ENCODE data around the gene PRKAG1.
A peak's percentile ranks its signal among the peaks of the same experiment; 100 is the strongest.

PRKAG1 gene

DNA sequence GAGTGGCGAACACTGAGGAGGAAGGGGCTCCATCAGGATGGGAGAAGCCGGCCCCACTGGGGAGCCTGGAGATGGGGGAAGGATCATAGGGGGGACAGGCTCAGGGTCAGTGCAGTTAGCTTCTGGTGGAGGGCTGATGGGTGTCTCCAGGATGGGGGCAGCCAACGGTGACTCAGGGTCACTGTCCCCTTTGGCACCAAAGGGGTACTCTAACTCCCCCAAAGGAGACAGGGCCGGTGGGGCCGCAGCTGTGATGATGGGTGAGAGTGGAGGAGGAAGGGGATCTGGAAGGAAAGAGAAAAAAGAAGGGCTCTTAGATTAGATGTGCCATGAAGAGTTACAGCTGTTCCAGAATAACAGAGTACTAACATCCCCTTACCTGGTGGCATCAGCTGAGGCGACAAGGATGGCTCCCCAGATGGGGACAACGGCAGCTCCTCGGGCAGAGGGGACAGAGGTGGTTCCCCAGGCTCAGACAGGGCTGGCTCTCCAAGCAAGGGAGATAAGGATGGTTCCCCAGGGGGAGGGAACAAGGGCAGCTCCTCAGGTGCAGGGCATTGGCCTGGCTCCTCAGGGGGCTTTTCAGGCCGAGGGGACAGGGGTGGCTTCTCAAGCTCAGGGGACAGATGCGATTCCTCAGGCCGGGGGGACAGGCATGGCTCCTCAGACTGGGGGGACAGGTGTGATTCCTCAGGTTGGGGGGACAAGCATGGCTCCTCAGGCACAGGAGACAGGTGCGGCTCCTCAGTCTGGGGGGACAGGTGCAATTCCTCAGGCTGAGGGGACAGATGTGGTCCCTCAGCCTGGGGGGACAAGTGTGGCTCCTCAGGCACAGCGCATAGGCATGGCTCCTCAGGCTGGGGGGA, 32.2 kb upstream of the PRKAG1 start:
- no peak for FAIRE-seq
- no peak for DNase-seq (ENCODE audit: low spot score)

DNA sequence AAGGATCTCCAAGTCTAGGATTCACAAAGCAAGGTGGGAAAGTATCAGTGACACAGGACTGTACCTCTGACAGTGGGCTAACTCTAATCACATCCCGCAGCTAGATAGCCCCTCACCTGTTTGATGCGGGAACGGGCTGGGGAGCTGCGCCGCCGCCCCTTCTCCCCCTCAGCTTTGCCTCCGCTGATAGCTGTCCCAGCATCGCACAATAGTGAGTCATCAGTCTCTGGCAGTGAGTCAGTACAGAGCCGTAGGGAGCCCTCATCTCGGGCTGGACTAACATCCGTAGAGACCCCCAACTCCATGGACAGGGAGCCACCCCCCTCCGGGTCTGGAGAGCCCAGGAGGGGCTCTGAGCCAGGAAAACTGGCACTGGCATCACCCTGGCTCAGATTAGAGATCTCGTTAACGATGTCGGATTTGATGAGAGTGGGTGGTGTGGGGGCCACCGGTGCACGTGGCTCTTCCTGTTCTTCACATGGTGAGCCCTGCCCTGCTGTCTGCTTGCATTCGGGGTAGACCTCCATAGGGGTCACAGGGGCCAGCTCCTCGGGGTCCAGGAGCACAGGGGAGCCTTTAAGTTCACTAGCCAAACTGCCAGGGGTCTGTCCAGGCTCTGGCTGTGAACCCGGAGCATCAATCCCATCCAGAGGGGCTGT, 31.1 kb upstream of the PRKAG1 start:
- FAIRE-seq (peak; percentile 56), DNase-seq (ENCODE audit: low spot score) (peak; percentile 83)

DNA sequence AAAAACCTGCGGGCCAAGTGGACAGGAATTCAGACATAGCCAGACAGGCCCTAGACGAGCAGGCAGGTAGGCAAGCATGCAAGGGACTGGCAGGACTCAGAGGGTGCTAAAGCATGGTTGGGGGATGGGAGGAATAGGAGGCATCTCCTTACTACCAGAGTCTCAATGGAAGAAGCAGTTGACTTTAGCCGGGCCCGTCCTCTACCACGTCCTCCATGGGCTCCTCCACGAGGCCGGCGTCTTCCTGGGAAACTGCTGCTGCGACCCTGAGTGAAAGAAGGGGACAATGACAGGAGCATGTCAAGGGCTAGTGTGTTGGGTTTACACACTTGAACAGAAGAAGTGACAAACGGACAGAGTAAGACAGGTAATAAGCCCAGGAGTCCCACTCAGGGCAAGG, 30.4 kb upstream of the PRKAG1 start:
- FAIRE-seq (no peak), DNase-seq (ENCODE audit: low spot score) (no peak)

DNA sequence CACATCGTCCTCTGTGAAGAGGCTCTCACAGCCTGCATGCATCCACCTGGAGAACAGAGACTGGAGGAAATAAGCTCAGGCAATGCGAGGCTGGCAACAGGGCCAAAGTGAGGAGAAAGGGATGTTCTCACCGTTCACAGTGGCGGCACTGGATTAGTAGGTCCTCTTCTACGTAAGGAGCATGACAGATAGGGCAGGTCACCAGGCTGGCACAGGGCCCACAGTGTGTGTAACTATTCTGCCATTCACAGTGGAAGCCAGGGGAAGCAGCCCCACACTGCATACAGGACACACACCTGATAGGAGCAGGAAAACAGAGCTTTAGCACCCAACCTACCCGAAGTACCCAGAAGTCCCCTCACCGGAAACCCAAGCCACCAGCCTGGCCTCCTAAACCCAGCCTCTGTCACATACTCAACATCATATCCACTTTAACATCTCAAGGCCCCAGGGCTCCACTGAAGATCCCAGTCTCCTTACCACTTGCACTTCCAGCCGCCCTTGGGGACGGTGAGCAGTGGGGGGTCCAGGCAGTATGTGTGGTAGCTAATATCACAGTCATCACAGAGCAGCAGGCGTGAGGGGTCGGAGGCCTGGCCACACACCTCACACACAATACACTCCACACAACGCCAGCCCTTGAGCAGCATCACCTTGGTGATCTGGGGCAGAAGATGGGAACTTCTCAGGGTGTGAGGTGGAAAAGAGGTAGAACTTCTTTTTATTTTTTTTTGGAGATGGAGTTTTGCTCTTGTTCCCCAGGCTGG, 27.7 kb upstream of the PRKAG1 start:
- no peak for FAIRE-seq
- DNase-seq (ENCODE audit: low spot score) = no peak

DNA sequence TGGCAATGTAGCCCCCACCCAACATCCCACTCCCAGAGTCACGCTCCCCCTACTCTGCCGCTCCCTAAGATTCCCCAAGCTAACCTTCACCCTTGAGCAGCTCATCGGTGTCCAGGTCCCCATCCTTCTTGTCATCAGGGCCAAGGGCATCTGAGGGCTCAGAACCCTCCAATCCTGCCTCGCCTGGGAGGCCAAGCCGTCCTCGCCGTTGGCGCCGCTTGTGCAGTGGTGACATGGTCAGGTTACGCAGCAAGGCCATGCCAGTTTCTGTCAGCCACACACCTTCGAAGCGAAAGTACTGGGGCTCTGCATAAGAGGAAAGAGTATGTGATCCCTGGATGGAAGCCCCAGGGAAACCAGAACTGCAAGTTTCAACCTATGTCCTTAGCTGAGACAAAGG, 26.1 kb upstream of the PRKAG1 start:
- no peak for FAIRE-seq
- DNase-seq (ENCODE audit: low spot score) = no peak

DNA sequence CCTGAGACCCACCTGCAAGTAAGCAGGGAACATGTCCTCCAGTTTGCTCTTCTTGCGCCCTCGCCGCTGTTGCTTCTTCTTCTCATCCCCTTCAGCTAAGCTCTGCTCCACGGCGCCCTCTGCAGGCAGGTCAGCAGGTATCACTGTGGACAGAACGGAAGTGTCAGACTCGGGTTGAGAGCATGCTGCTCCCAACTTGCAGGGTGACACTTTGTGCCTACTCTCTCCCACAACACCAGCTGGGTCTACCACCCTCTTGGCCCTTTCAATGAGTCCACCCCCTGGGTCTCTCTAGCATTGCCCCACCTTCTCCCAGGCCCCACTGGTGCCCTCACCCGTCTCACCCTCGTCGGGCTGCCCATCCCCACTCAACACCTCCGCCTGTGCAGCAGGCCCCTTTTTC, 25.3 kb upstream of the PRKAG1 start:
- FAIRE-seq = peak; percentile 32
- DNase-seq (ENCODE audit: low spot score) = peak; percentile 60

DNA sequence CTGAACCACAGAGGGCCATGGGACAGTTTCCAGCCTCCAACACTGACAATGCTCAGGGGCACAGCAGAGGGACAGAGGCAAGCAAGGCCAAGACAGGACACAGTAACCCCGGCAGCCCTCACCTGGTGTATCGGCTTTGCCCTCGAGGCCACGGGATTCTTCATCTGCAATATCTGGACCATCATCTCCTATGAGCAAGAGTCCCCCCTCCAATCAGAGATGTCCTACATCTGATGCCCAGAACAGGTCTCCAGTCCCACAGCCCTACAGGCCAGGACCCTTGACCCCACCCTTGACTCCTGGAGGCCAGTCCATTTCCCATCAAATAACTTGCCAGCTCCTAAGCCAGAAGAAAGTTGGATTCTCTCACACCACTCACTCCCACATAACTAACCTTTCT, 24.7 kb upstream of the PRKAG1 start:
- DNase-seq (ENCODE audit: low spot score) (no peak), FAIRE-seq (no peak)

DNA sequence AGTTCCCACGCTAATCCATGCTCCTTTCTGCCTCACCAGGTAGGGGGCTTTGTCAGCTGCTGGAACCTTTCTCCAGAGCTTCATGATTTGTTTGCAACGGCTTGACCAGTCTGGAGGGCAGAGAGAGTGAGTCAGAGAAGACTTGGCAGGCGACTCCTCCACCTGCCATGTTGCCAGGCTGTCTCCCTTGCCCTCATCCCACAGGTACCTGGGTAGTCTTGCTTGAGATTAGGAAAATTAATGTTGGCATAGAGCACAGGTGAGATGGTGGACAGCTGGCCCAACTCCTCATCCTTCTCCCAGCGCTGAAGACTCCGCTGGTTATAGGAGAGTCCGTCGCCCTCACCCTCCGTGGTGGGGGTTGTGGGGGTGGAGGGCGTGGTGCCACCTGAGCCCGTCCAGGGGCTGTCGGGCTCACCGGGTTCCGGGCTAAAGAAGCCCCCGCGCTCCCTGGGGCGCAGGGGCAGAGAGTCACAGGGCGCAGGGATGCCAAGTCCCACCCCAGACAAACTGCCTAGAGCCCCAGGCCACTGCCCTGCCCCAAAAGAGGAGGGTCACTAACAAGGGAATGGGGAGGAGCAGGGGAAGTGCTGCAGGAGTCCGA, 23.4 kb upstream of the PRKAG1 start:
- FAIRE-seq (no peak), DNase-seq (ENCODE audit: low spot score) (no peak)

DNA sequence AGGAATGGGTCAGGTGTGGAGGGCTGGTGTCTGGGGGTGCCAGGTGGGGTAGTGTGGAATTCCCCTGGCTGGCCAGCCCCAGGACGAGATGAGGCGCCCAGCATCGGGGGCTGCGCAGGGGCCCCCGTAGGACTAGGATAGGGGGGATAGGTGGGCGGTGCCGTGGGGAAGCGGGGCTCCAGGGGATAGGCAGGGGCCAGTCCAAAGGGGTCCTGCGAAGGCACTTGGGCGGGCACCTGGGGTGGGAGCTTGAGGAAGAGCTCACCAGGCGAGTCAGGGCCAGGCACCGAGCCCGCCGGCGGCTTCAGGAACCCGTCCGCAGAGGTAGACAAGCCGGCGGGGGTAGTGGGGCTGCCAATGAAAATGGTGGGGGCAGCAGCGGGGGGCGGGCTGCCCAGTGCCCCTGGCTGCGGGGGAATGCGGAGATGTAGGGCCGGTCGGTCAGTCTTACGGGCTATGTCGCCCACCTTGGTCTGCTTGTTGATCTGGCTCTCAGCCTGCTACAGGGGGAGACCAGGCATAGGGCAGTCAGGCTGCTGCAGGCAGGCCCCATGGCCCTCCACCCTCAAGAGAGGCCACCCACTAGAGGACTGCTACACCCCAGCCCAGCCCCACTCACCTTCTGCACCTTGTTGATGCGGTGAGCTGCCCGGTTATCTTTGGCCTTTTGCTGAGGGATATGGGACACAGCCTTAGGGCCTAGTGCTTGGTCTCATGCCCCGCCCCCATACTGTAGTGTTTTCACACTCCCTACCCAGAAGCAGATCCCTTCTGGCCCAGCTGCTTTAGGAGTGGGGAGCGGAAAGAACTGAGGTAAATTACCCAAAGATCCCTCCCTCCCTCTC, 22.7 kb upstream of the PRKAG1 start:
- FAIRE-seq = no peak
- DNase-seq (ENCODE audit: low spot score) = no peak

DNA sequence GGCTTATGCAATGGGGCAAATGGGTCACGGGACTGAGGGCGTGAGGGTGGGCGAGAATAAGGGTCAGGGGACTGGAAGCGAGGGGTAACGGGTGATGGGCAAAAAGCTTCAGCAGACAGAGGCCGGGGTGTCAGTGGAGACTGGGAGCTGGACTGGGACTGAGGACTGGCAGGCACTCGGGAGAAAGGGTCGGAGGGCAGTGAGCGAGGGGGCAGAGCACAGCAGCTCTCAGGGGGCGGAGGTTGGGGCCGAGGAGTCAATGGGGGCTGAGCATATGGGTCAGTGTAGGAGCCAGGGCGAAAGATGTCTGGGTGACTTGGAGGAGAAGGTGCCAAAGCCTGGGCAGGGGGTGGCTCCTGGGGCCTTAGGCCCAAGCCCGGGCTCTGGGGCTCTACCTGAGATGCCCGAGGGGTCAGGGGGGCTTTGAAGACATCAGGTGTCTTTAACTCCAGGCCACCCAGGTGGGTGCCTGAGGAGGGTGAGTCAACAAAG, 21.8 kb upstream of the PRKAG1 start:
- no peak for FAIRE-seq
- no peak for DNase-seq (ENCODE audit: low spot score)

DNA sequence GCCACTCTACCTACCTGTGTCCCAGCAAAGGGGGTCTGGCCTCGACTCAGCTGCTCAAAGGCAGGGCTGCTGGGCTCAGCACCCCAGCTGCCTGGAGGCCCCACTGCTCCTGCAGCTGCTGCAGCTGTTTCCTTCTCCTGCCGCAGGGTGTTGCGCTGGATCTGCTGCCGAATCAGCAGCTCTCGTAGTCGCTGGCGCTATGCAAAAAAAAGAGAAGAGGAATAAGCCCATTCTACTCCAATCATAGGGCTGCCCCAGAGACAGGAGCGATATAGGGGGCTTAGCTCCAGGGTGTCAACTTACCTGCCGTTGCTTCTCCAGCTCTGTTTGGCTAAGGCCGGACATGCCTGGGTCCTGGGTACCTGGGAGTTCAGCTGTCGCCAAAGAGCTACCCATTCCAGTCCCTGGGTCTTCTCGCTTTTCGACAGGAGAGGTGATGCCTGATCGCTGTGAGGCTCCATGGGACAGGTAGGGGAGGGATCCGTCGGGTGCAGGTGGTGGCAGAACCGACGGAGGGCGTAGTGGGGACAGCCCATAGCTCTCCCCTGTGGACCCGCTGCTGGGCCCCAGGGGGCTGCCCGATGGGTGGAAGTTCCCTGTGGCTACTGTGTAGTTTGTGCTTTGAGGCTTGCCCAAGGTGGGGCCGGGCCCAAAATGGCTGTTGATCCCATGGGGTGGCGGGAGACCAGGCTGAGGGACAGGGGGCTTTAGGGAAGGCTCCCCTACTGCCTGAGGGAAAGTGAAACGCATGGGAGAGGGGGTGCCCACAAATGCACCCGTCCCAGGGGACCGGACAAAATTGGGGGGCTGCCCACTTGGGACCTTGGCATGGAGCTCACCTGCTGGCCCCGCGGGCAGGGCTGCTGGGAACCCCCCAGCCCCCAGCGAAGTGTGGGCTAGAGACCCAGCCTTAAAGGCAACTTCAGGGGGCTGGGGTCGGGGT, 21.1 kb upstream of the PRKAG1 start:
- DNase-seq (ENCODE audit: low spot score) = no peak
- no peak for FAIRE-seq

DNA sequence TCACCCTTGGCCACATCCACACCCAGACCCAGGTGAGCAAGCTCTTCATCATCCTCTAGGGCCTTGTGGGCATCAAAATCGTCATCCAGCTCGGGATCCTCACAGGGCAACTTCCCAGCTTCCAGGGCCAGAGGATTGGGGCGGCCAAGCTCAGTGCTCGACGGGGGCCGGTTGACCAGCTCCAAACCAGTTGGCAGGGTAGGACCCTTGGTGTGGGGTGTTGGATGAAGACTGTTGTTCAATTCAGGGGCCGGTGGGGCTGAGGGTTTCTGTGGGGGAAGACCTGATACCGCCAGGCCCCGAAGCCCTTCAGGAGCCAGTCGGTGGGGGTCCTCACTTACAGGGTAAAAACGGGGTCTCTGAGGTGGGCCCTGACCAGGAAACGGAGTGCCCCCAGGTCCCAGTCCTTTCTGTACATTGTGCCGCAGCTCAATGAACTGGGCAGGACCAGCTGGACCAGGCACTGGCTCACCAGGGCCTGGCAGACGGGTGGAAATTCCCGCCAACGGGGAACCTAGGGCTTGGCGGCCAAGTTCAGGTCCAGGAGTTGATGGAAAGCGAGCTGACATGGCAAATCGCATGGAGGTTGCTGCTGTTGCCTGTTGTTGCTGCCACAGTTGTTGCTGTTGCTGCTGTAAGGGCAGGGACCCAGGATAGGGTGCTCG, 19.8 kb upstream of the PRKAG1 start:
- DNase-seq (ENCODE audit: low spot score) (no peak), FAIRE-seq (peak; percentile 68)

DNA sequence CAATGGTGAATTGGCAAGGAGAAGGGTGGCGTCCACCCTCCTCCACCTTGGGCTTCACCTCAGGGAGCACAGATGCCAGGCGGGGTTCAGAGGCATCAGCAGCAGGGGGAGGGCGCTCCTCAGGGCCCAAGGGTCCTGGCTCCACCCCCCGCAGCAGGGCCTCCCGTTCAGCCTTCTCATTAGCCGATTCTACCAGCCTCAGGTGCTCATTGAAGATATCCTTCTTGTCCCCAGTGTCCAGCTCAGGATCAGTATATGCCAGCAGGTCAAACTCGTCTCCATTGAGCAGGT, 19.3 kb upstream of the PRKAG1 start:
- no peak for DNase-seq (ENCODE audit: low spot score)
- FAIRE-seq = no peak

DNA sequence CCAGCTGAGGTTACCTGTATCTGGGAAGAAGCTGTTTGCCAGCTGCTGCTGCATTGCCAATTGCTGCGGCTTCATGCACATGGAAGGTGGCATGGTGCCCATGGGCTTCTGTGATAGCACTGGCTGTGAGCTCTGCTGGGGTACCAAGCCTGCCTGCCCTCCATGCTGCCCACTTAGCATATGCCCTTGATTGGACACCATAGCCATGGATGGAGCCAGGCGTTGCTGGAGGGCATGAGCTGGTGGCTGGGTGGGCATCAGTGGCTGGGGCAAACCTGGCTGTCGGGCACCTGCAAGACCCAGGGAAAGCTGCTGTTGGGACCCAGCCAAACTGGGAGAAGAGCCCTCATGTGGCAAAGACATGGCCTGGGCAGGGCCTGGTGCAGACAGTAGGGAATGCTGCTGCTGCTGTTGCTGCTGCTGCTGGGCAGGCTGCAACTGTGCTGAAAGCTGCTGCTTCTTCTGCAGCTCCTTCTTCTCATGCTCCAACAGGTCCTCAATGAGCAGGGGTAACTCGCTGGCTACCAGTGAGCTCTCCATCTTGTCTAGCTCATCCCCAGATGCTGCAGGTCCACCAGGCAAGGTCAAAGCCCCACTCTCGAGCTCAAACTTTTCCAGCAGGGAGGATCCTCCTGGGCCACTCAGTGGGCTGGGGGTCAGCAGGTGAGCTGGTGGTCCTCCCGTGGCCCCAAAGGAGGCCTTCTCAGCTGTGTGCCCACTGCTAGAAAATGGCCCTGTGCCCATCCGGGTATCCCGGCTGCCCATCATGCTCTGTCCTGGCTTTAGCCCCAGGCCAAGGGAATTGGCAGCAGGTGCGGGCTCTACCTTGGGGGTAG, 18.8 kb upstream of the PRKAG1 start:
- peak; percentile 50 for FAIRE-seq
- DNase-seq (ENCODE audit: low spot score) = no peak

DNA sequence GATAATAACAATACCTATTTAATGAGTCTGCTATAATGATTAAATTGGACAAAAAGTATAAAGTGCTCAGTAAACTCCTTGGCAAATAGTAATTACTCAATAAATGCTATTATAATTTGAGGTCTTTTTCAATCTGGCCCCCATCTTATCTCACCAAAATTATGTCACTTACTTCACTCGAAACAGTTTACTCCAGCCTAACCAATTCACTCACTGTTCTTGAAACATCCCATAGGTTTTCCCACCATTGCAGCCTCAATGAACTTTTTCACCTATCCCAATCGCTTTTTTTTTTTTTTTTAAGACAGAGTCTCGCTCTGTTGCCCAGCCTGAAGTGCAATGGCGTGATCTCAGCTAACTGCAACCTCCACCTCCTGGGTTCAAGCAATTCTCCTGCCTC, 17.5 kb upstream of the PRKAG1 start:
- FAIRE-seq = no peak

DNA sequence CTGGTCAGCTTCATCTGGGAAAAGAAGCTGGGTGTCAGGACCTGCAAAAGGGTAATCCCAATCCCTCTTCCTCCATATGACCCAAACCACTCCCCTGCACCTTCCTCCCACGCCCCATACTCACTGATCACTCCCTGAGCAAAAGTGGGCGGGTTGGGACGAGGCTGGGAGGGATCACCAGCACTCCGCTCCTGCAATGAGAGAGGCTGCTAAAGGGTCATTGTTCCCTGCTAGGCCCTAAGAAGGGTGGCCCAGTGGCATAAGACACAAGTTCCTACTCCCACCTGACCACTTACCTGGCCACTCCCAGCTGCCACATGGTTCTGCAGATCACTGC, 15.7 kb upstream of the PRKAG1 start:
- no peak for FAIRE-seq
- DNase-seq (ENCODE audit: low spot score) = no peak

More for the DNA sequence above, 17.5 kb upstream of the PRKAG1 start:
- no peak for DNase-seq (ENCODE audit: low spot score)

DNA sequence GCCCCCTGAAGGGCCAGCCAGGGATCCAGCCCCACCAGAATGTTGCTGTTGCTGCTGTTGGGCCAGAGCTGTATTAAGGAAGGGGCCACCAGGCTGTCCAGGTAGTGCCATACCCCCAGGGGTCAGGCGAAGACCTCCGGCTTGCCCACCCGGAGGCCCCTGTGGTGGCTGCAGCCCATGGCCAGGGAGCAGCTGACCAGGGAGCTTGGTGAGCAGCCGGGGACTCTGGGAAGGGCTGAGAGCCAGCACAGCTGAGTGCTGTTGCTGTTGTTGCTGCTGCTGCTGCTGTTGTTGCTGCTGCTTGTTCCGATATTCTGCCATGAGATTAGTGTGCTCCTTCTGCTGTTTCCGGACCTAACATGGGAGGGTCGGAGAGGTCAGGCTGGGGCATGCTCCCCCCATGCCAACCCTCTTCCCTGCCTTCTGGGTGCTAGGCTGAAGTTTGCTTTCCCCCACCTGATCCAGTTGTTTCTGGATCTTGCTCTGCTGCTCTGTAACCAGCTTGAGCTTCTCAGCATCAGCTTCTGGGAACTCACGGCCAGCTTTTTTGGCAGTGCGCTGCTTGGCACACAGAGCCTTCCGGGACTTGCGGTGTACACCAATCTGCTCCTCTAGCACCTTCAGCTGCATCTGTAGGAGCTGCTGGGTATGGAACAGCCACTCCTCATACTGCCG, 15.2 kb upstream of the PRKAG1 start:
- no peak for FAIRE-seq
- DNase-seq (ENCODE audit: low spot score) = no peak
